IMR-90 (cell line): ENCODE measurements around the gene TRAPPC2B. TPM values are rescaled to one million over a fixed set of nuclear protein-coding genes. Genes with fewer than 3 reads are reported as not detected.

Source experiments
- ATAC-seq: fragments of 200-7000 bp; cut with Tn5 transposase; 2 replicates; pipeline ENCODE4 v1.9.1; 2020; ENCODE audit warnings: low read depth, mild to moderate bottlenecking, moderate library complexity
- BruUV-seq: library from RNA; stranded (reverse); fragments of 400-500 nt; replicated peaks from 2 replicates; lab custom pipeline; 2021; lab: Mats Ljungman, UMichigan
- CTCF ChIA-PET: fragments of 300-600 bp; formaldehyde crosslinking; extraction: SDS; loops from one replicate; lab custom pipeline; 2021; ENCODE audit warnings: antibody characterized with exemption; lab: Yijun Ruan, JAX
- POLR2A ChIA-PET: fragments of 300-600 bp; sonication (Branson Sonifier 250); formaldehyde crosslinking; loops from one replicate; lab custom pipeline; 2022; ENCODE audit warnings: antibody characterized with exemption; ENCODE audit not compliant: unreplicated experiment; lab: Charles Lee
- DNase-seq: peaks from one replicate; pipeline ENCODE4 v3.0.0; 2013
- H2AFZ ChIP-seq: replicated peaks from 2 replicates; pipeline ENCODE3; 2013; ENCODE audit warnings: low read length, mild to moderate bottlenecking; ENCODE audit not compliant: poor library complexity
- H2AK5ac ChIP-seq: 2 replicates; pipeline ENCODE4 v1.6.1; 2013; ENCODE audit warnings: low read depth, low read length, inconsistent platforms
- H2AK9ac ChIP-seq: replicated peaks from 2 replicates; pipeline ENCODE3; 2013; ENCODE audit warnings: mild to moderate bottlenecking, low read depth, low read length, moderate library complexity; ENCODE audit not compliant: poor library complexity
- H2BK120ac ChIP-seq: 2 replicates; pipeline ENCODE4 v1.6.1; 2013; ENCODE audit warnings: low read depth, low read length, inconsistent platforms
- H2BK15ac ChIP-seq: 3 replicates; pipeline ENCODE4 v1.6.1; 2013; ENCODE audit warnings: low read depth, low read length, inconsistent platforms
- H2BK20ac ChIP-seq: 2 replicates; pipeline ENCODE4 v1.6.1; 2013; ENCODE audit warnings: low read depth, mild to moderate bottlenecking, inconsistent platforms, low read length, moderate library complexity
- H2BK5ac ChIP-seq: 2 replicates; pipeline ENCODE4 v1.6.1; 2013; ENCODE audit warnings: mild to moderate bottlenecking, low read depth, low read length, inconsistent platforms; ENCODE audit not compliant: poor library complexity, severe bottlenecking
- H3K14ac ChIP-seq: replicated peaks from 2 replicates; pipeline ENCODE4 v1.6.1; 2013; ENCODE audit warnings: low read depth, low read length, inconsistent platforms
- H3K18ac ChIP-seq: 2 replicates; pipeline ENCODE4 v1.6.1; 2013; ENCODE audit warnings: low read depth, low read length, control low read depth
- H3K23ac ChIP-seq: 2 replicates; pipeline ENCODE4 v1.6.1; 2013; ENCODE audit warnings: low read depth, low read length, inconsistent platforms
- H3K27ac ChIP-seq: 2 replicates; pipeline ENCODE4 v1.5.1; 2013; ENCODE audit warnings: mild to moderate bottlenecking, control low read depth, low read length; ENCODE audit not compliant: insufficient read depth
- H3K27me3 ChIP-seq: 2 replicates; pipeline ENCODE4 v1.6.1; 2013; ENCODE audit warnings: low read length; ENCODE audit not compliant: control insufficient read depth, insufficient read depth
- H3K36me3 ChIP-seq: 2 replicates; pipeline ENCODE4 v1.6.1; 2013; ENCODE audit warnings: low read length, mixed read lengths; ENCODE audit not compliant: control insufficient read depth, insufficient read depth
- H3K4ac ChIP-seq: 2 replicates; pipeline ENCODE4 v1.6.1; 2013; ENCODE audit warnings: low read depth, low read length, inconsistent platforms
- H3K4me1 ChIP-seq: 2 replicates; pipeline ENCODE4 v1.6.1; 2013; ENCODE audit warnings: low read length, mixed read lengths; ENCODE audit not compliant: control insufficient read depth, insufficient read depth
- H3K4me2 ChIP-seq: 2 replicates; pipeline ENCODE4 v1.6.1; 2013; ENCODE audit warnings: low read depth, mild to moderate bottlenecking, control low read depth, low read length, moderate library complexity
- H3K4me3 ChIP-seq: 2 replicates; pipeline ENCODE4 v1.5.1; 2013; ENCODE audit warnings: low read depth, mild to moderate bottlenecking, control low read depth, low read length, moderate library complexity; ENCODE audit not compliant: insufficient read depth
- H3K56ac ChIP-seq: 2 replicates; pipeline ENCODE4 v1.6.1; 2013; ENCODE audit warnings: low read length, inconsistent platforms; ENCODE audit not compliant: insufficient read depth; ENCODE audit errors: extremely low read depth
- H3K79me1 ChIP-seq, 2 experiments: 2 replicates each; pipeline ENCODE4 v1.6.1; 2013; ENCODE audit warnings: low read length in 2 of 2, inconsistent platforms in 1 of 2, low read depth in 1 of 2
- H3K9ac ChIP-seq: 2 replicates; pipeline ENCODE4 v1.6.1; 2013; ENCODE audit warnings: low read depth, low read length, control low read depth
- H3K9me1 ChIP-seq: 2 replicates; pipeline ENCODE4 v1.6.1; 2013; ENCODE audit warnings: low read length, inconsistent platforms; ENCODE audit not compliant: insufficient read depth
- H3K9me3 ChIP-seq: 2 replicates; pipeline ENCODE4 v1.6.1; 2013; ENCODE audit warnings: low read length; ENCODE audit not compliant: control insufficient read depth, insufficient read depth
- H4K20me1 ChIP-seq: 2 replicates; pipeline ENCODE4 v1.6.1; 2013; ENCODE audit warnings: low read length, inconsistent platforms; ENCODE audit not compliant: insufficient read depth
- H4K5ac ChIP-seq: 2 replicates; pipeline ENCODE4 v1.6.1; 2013; ENCODE audit warnings: mild to moderate bottlenecking, low read depth, low read length, control low read depth
- H4K8ac ChIP-seq, 2 experiments: 2 replicates each; pipeline ENCODE4 v1.6.1; 2013; ENCODE audit warnings: low read depth in 2 of 2, low read length in 2 of 2, control low read depth in 1 of 2, inconsistent platforms in 1 of 2
- H4K91ac ChIP-seq: 2 replicates; pipeline ENCODE4 v1.6.1; 2013; ENCODE audit warnings: low read depth, low read length, inconsistent platforms; ENCODE audit not compliant: insufficient read depth
- CEBPB ChIP-seq: IDR thresholded peaks from 2 replicates; pipeline ENCODE4 v1.6.1; 2012; ENCODE audit warnings: low read depth, low read length, improper control_type of control experiment
- FOS ChIP-seq: fragments of 150-350 bp; IDR thresholded peaks from 2 replicates; pipeline ENCODE4 v1.6.1; 2016; ENCODE audit warnings: low read depth, low read length
- MAFK ChIP-seq: IDR thresholded peaks from 2 replicates; pipeline ENCODE4 v1.6.1; 2012; ENCODE audit warnings: low read depth, low read length, improper control_type of control experiment
- MAZ ChIP-seq: IDR thresholded peaks from 2 replicates; pipeline ENCODE4 v1.6.1; 2012; ENCODE audit warnings: low read depth, mild to moderate bottlenecking, low read length, improper control_type of control experiment, moderate library complexity, borderline replicate concordance
- MXI1 ChIP-seq: IDR thresholded peaks from 2 replicates; pipeline ENCODE4 v1.6.1; 2012; ENCODE audit warnings: low read depth, mild to moderate bottlenecking, low read length, moderate library complexity, borderline replicate concordance
- POLR2A ChIP-seq: IDR thresholded peaks from 2 replicates; pipeline ENCODE4 v1.6.1; 2012; ENCODE audit warnings: mild to moderate bottlenecking, low read depth, low read length
- RCOR1 ChIP-seq: IDR thresholded peaks from 2 replicates; pipeline ENCODE4 v1.6.1; 2012; ENCODE audit warnings: mild to moderate bottlenecking, low read length, improper control_type of control experiment; ENCODE audit not compliant: insufficient replicate concordance
- SMC3 ChIP-seq: fragments of 150-350 bp; IDR thresholded peaks from 2 replicates; pipeline ENCODE4 v1.6.1; 2016; ENCODE audit warnings: low read depth, mild to moderate bottlenecking, antibody characterized with exemption, low read length, moderate library complexity
- WGBS, 2 experiments: methylation state at CpG; one replicate each; pipeline versions ENCODE4 v1.1.5 to v1.1.7; 2013; ENCODE audit warnings: missing lambda C conversion rate in 2 of 2; ENCODE audit not compliant: insufficient read length in 1 of 2; ENCODE audit errors: extremely low coverage in 2 of 2; 5-methylcytosine and 5-hydroxymethylcytosine counted together
- dilution Hi-C: fragments of 300-500 bp; cut with HindIII; formaldehyde crosslinking; loops from one replicate; pipeline ENCODE4 v1.14.3; 2018; ENCODE audit warnings: low sequenced_read_pairs; ENCODE audit not compliant: unreplicated experiment
- in situ Hi-C: fragments of 300-500 bp; cut with MboI; formaldehyde crosslinking; loops from 3 replicates; pipeline ENCODE4 v1.14.3; 2019; ENCODE audit warnings: low sequenced_read_pairs, inconsistent platforms, mixed read lengths
- intact Hi-C: fragments of 100-400 bp; cut with micrococcal nuclease; formaldehyde crosslinking; loops from 2 replicates; pipeline ENCODE4 v1.10.0; 2022
- polyA plus RNA-seq, 3 experiments: library from polyadenylated mRNA; depleted of rRNA; stranded (reverse); fragments of >200 nt; gene quantifications; 2 replicates each; pipeline ENCODE4 v1.2.3, GENCODE V29; 2012; ENCODE audit warnings: low replicate concordance in 1 of 3
- total RNA-seq: library from RNA; depleted of rRNA; stranded (reverse); fragments of >200 nt; gene quantifications from 2 replicates; pipeline ENCODE4 v1.2.3, GENCODE V29; 2012
- TF ChIP-seq, protein P1 (sequence below): fragments of 150-350 bp; IDR thresholded peaks from 2 replicates; pipeline ENCODE4 v1.6.1; 2017; ENCODE audit warnings: mild to moderate bottlenecking, antibody characterized with exemption, low read length, low read depth

The TRAPPC2B gene
- total and polyA plus RNA-seq, 2 of the 4 experiments (the other 2 are of a cell fraction) = 14.9 to 20.4 TPM

GRCh38 chr19:57374179-57374578, 10.8 kb downstream of the TRAPPC2B start:
- Histone ChIP-seq H2BK15ac (no peak overlapping the region), H3K9ac (no peak overlapping the region), H2AK5ac (no peak overlapping the region), H3K27me3 (no peaks in the 10 kb centered on the region), H3K27ac (no peak overlapping the region), H3K4me2 (no peak overlapping the region), H3K56ac (no peak overlapping the region), H3K23ac (no peak overlapping the region), H3K79me1 (peaks cover 0 to 3% of the 10 kb centered on the region in 2 experiments; a peak in 1 of 4 replicates), H3K4me1 (no peaks in the 10 kb centered on the region), H2BK120ac (no peak overlapping the region), H3K9me1 (no peaks in the 10 kb centered on the region), H3K14ac (no peak overlapping the region), H2BK20ac (no peak overlapping the region), H3K4me3 (no peak overlapping the region), H4K91ac (no peak overlapping the region), H2AFZ (no peak overlapping the region), H3K18ac (no peak overlapping the region), H4K20me1 (no peaks in the 10 kb centered on the region), H2AK9ac (no peak overlapping the region), H2BK5ac (no peak overlapping the region), H3K9me3 (peaks cover 38% of the 10 kb centered on the region), H3K36me3 (peaks cover 56% of the 10 kb centered on the region), H4K8ac (no peak overlapping the region), H3K4ac (no peak overlapping the region), H4K5ac (no peak overlapping the region)
- DNase-seq (no peak), ATAC-seq (no peak)
- ChIA-PET POLR2A (no interaction called here), CTCF (no interaction called here)
- TF ChIP-seq, protein P1, sequence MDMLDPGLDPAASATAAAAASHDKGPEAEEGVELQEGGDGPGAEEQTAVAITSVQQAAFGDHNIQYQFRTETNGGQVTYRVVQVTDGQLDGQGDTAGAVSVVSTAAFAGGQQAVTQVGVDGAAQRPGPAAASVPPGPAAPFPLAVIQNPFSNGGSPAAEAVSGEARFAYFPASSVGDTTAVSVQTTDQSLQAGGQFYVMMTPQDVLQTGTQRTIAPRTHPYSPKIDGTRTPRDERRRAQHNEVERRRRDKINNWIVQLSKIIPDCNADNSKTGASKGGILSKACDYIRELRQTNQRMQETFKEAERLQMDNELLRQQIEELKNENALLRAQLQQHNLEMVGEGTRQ = no peak
- no peak for TF ChIP-seq MAFK
- TF ChIP-seq MXI1 = no peak
- no peak for TF ChIP-seq RCOR1
- no peak for TF ChIP-seq CEBPB
- TF ChIP-seq POLR2A = no peak
- no peak for TF ChIP-seq SMC3
- no peak for TF ChIP-seq MAZ
- no peak for TF ChIP-seq FOS
- WGBS, 2 experiments = 100% methylated on average over 3 of the region's 6 CpGs; no CpG with 5 or more reads in 1 of the 2 experiments
- intact Hi-C loops (no loop called here), in situ Hi-C loops (no loop called here), dilution Hi-C loops (no loop called here)
- no TSS peak for BruUV-seq
